Heart left ventricle (tissue), 16 donors: ENCODE results near the gene FANCB. TPM values are rescaled to one million over a fixed set of nuclear protein-coding genes. Genes with fewer than 3 reads are reported as not detected.

ENCODE experiments used
- ATAC-seq, 4 donors: fragments of 200-7000 bp; cut with Tn5 transposase; one replicate each; pipeline ENCODE4 v1.9.1; 2020 to 2022; ENCODE audit warnings: moderate library complexity in 4 of 4, mild to moderate bottlenecking in 3 of 4, moderate number of reproducible peaks in 1 of 4
- DNase-seq, 5 donors: peaks; one replicate each; pipeline ENCODE4 v3.0.0-alpha.2; 2020
- H3K27ac ChIP-seq, 12 donors: fragments of 200-600 bp; sonication (generic) in 4 of 12; one replicate each; pipeline versions ENCODE4 v1.5.0 to v1.8.0; 2016 to 2022; ENCODE audit warnings: mild to moderate bottlenecking in 2 of 12
- H3K27me3 ChIP-seq, 9 donors: fragments of 200-600 bp; sonication (generic) in 2 of 9; one replicate each; pipeline versions ENCODE4 v1.5.1 to v1.8.0; 2016 to 2022; ENCODE audit warnings: mild to moderate bottlenecking in 3 of 9
- H3K36me3 ChIP-seq, 9 donors: fragments of 200-600 bp; sonication (generic) in 2 of 9; one replicate each; pipeline versions ENCODE4 v1.5.0 to v1.8.0; 2018 to 2022; ENCODE audit warnings: mild to moderate bottlenecking in 2 of 9
- H3K4me1 ChIP-seq, 12 donors: fragments of 200-600 bp; sonication (generic) in 4 of 12; one replicate each; pipeline versions ENCODE4 v1.5.0 to v1.8.0; 2016 to 2022; ENCODE audit warnings: mild to moderate bottlenecking in 3 of 12
- H3K4me3 ChIP-seq, 12 donors: fragments of 200-600 bp; sonication (generic) in 4 of 12; one replicate each; pipeline versions ENCODE4 v1.5.0 to v1.8.0; 2017 to 2022; ENCODE audit warnings: mild to moderate bottlenecking in 9 of 12, moderate library complexity in 4 of 12
- H3K9me3 ChIP-seq, 12 donors: fragments of 200-600 bp; sonication (generic) in 4 of 12; one replicate each; pipeline versions ENCODE4 v1.5.0 to v1.8.0; 2016 to 2022; ENCODE audit warnings: mild to moderate bottlenecking in 1 of 12
- POLR2A ChIP-seq, 2 donors: fragments of 450-650 bp; IDR thresholded peaks; one replicate each; pipeline ENCODE4 v1.6.1; 2017; ENCODE audit warnings: antibody characterized with exemption in 2 of 2, mild to moderate bottlenecking in 2 of 2, moderate library complexity in 2 of 2
- WGBS, 4 donors: extraction: QIAGEN DNeasy Blood & Tissue Kit in 2 of 4; methylation state at CpG; one replicate each; pipeline versions ENCODE4 v1.1.5 to v1.1.7; 2013 to 2018; 5-methylcytosine and 5-hydroxymethylcytosine counted together
- intact Hi-C, 10 donors: fragments of 100-400 bp; cut with DNase I; formaldehyde crosslinking; loops; one replicate each; pipeline versions ENCODE4 v1.11.1 to v1.14.2; 2022
- long read RNA-seq, 3 donors: library from polyadenylated mRNA; unstranded; transcript quantifications; one replicate each; pipeline ENCODE4 v2.0.0, GENCODE V29; 2020 to 2021
- polyA plus RNA-seq, 2 donors: library from polyadenylated mRNA; stranded (reverse); fragments of 200-250 nt; gene quantifications; one replicate each; pipeline ENCODE4 v1.2.3, GENCODE V29; 2013
- total RNA-seq, 9 donors: library from RNA; depleted of rRNA in 2 of 9; stranded (reverse); fragments of >200 nt in 2 of 9; fragmentation: NEBNext Ultra II Directional in 3 of 9; extraction: Animal tissue kit (Norgen Biotek cat#: 25700) in 3 of 9; gene quantifications; one replicate each; pipeline versions ENCODE4 v1.1.0 to v1.2.4, GENCODE V29; 2016 to 2023
- TF ChIP-seq, protein P1 (sequence below), 12 donors: fragments of 200-600 bp; sonication (generic) in 4 of 12; IDR thresholded peaks; one replicate each; pipeline versions ENCODE4 v1.5.0 to v1.8.0; 2018 to 2022; ENCODE audit warnings: antibody characterized with exemption in 12 of 12, mild to moderate bottlenecking in 5 of 12
- donor health status: ischemic (EF 13 %, LVEDD 7.1; RV severe dilation, severe dysfunction).
- donor health status: healthy with polysubstance abuse.
- donor health status: DM: no; HTN: yes; CAD: no.
- donor health status: DM: no; HTN: no; CAD: no.
- donor health status: ischemic (EF 25% LVEDD 6.9; RV normal size, moderate dysfunction).
- donor health status: ischemic (EF 25% LVEDD 5.7; RV mildly dilated, moderate dysfunction).
- donor health status: healthy.
- donor health status: DM: yes; HTN: yes; CAD: no.
- donor health status: ischemic (EF 35%, LVEDD 5.7; RV mildly dilated, moderate dysfunction).
- donor health status: nonischemic (EF 11% LVEDD 7.7; RV severe dilation, severe dysfunction).
- donor health status: DM: yes; HTN: yes; CAD: no.
- donor health status: PGD.
- donor health status: ischemic (EF 29% LVEDD 5.4; RV normal size, mild dysfunction).
- donor health status: nonischemic (EF 23%, LVEDD 6.1; RV moderate dilation, normal function).

Gene FANCB
- total RNA-seq (1 to 10 TPM in 3 of 9 donors, under 1 TPM in 6; 0.16 to 1.6 (median 0.44) TPM), polyA plus RNA-seq (under 1 TPM; 0.11 to 0.28 TPM)
- long read RNA-seq, donor 1, result 0 reads
- long read RNA-seq, donor 2, partial matches to known transcripts, result 0 of 1 reads
- long read RNA-seq, donor 2, other reads (novel, unspliced or antisense), result 1 of 1 reads
- long read RNA-seq, donor 3, partial matches to known transcripts, result 0 of 1 reads
- long read RNA-seq, donor 3, other reads (novel, unspliced or antisense), result 0 of 1 reads

DNA sequence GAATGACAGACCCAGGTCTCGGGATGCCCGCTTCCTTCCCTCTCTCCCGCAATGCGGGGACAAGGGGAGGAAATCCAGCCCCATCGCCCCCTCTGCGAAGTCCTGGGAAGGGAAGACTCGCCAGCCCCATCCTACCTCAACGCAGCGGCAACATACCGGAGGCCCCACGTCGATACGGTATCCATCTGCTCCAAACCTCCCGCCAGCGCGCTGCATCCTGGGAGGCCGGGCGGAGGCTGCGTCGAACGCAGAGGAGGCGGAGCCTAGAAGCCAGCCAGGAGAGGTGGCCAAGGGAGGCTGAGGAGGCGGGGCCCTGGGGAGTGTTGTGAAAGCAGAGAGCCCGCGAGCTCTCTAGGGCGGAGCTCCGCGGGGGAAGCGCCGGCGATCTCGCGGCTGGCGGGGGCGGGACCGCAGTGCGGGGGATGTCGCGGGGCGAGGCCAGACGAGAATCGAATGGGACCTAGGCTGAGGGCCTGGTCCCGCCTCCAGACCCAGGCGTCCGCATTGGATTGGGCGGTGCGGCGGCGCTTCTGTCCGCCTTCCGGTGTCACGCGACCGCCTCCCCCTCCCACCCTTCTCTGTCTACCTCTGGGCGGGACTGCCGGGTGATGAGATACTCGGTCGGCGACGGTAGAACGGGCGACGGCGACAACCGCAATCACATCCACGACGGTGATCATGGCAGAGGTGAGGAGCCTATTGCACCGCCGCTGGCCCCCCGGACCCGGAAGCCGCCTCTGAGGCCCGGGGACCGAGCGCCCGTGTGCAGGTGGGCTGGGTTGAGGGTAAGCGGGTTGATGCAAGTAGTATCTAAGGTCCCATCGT, at the start of gene FANCB, which contains the start of gene MOSPD2:
Gene FANCB (minus strand): TSS at position 219 of the 825 bp plus-strand sequence. CDS start 7,559 bp downstream, outside the sequence.
Gene MOSPD2 (plus strand): TSS at position 571 of the 825 bp plus-strand sequence. CDS start 108 bp downstream, at position 679.
- Histone ChIP-seq H3K4me3 (peak within 1 kb of the TSS; percentile 59 to 99 (median 80)), H3K27me3 (no peaks in the 10 kb centered on the region), H3K27ac (peak within 1 kb of the TSS in 11 of 12 donors; percentile 40 to 88 (median 79)), H3K4me1 (peaks cover 0 to 12% (median 1%) of the 10 kb centered on the region in 12 donors), H3K36me3 (peaks cover 0 to 3% (median 0%) of the 10 kb centered on the region in 9 donors), H3K9me3 (peaks cover 0 to 1% (median 0%) of the 10 kb centered on the region in 12 donors)
- TF ChIP-seq, protein P1, sequence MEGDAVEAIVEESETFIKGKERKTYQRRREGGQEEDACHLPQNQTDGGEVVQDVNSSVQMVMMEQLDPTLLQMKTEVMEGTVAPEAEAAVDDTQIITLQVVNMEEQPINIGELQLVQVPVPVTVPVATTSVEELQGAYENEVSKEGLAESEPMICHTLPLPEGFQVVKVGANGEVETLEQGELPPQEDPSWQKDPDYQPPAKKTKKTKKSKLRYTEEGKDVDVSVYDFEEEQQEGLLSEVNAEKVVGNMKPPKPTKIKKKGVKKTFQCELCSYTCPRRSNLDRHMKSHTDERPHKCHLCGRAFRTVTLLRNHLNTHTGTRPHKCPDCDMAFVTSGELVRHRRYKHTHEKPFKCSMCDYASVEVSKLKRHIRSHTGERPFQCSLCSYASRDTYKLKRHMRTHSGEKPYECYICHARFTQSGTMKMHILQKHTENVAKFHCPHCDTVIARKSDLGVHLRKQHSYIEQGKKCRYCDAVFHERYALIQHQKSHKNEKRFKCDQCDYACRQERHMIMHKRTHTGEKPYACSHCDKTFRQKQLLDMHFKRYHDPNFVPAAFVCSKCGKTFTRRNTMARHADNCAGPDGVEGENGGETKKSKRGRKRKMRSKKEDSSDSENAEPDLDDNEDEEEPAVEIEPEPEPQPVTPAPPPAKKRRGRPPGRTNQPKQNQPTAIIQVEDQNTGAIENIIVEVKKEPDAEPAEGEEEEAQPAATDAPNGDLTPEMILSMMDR (IDR thresholded peaks at IDR 0.05), result no peak
- TF ChIP-seq POLR2A (IDR thresholded peaks at IDR 0.05), result peak in 1 of 2 donors; percentile 45
- 1 to 47% (median 22%) methylated on average over 75 to 78 of the region's 78 CpGs for WGBS, 4 donors
- intact Hi-C loops, result loop anchor here in 2 of 10 donors (10.0 kb wide), 1 partner anchor 52 kb away; no protein-coding TSS in a partner anchor
- ATAC-seq, result peak; percentile 99
- peak; percentile 93 to 96 (median 95) for DNase-seq

DNA sequence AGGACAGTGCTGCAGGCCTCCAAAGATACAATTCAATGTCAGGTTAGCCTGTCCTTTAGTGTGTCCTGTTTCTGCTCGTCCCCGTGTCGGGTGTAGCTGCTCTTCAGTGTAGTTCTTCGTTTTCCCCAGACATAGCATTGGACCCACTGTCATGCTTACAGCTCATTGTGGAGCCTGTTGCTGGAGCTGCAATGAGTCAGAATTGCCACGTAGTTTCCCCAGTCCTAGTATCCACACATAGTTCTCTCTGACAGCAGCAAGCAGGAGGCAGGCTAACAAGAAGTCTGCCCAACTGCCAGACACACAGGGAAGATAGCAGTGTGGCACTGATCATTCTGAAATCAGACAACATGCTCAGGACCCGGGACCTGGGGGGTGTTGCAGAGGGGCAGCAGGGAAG, 49.6 kb upstream of the FANCB start:
- Histone ChIP-seq H3K9me3 (no peaks in the 10 kb centered on the region), H3K27ac (no peak overlapping the region)

DNA sequence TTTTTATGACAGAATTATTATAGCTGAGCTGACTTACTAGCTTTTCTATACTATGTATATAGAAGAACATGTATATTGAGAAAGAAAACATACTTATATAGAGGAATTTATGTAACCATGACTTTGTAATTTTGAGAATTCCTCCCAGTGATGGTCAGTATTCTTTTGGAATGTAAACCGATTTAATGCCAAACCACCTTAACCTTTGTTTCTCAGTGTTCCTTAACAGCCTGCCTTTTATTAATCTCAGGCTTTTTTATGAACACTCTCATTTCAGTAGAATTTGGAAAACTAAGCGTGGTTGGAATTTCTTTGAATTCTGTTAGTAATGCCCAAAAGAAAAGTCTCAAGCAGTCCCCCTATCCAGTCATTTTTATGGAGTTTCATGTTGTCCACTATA, 47.3 kb upstream of the FANCB start:
- ATAC-seq (no peak), DNase-seq (no peak)
- no peak overlapping the region for H3K27ac ChIP-seq
- WGBS, 4 donors, result 83 to 94% (median 89%) methylated on average over 2 of the region's 2 CpGs
- H3K27me3 ChIP-seq, result no peaks in the 10 kb centered on the region
- no peak overlapping the region for H3K4me3 ChIP-seq
- no peaks in the 10 kb centered on the region for H3K4me1 ChIP-seq
- peaks cover 0 to 53% (median 16%) of the 10 kb centered on the region in 9 donors for H3K36me3 ChIP-seq
- H3K9me3 ChIP-seq, result no peaks in the 10 kb centered on the region
- TF ChIP-seq, protein P1 (IDR thresholded peaks at IDR 0.05), result no peak
- TF ChIP-seq POLR2A (IDR thresholded peaks at IDR 0.05), result no peak
- intact Hi-C loops, result loop anchor here in 2 of 10 donors (10.0 kb wide), 1 partner anchor 45 kb away; the partner anchor contains the start of genes FANCB (in 2 of the 2) and MOSPD2 (in 2 of the 2)

More for the DNA sequence above, 49.6 kb upstream of the FANCB start:
- WGBS, 4 donors, result 63 to 80% (median 74%) methylated on average over 6 of the region's 6 CpGs
- H3K36me3 ChIP-seq, result peaks cover 0 to 31% (median 4%) of the 10 kb centered on the region in 9 donors
- TF ChIP-seq, protein P1 (IDR thresholded peaks at IDR 0.05), result no peak
- no peak for TF ChIP-seq POLR2A (IDR thresholded peaks at IDR 0.05)
- H3K4me1 ChIP-seq, result peaks cover 0 to 6% (median 0%) of the 10 kb centered on the region in 12 donors
- no peaks in the 10 kb centered on the region for H3K27me3 ChIP-seq
- intact Hi-C loops, result loop anchor here in 2 of 10 donors (10.0 kb wide), 1 partner anchor 48 kb away; the partner anchor contains the start of genes FANCB (in 2 of the 2) and MOSPD2 (in 2 of the 2)
- DNase-seq (no peak), ATAC-seq (peak in 3 of 4 donors; percentile 30 to 61 (median 52))
- H3K4me3 ChIP-seq, result no peak overlapping the region
